Esophagus squamous epithelium (tissue), 4 donors: ENCODE data around the gene LDLRAP1.

ENCODE experiments used
- POLR2A ChIP-seq, 4 donors: fragments of 450-650 bp; IDR thresholded peaks; one replicate each; pipeline ENCODE4 v1.6.1; 2017; ENCODE audit warnings: antibody characterized with exemption in 4 of 4, mild to moderate bottlenecking in 4 of 4, moderate library complexity in 3 of 4
- TF ChIP-seq, protein P1 (sequence below), 6 experiments: fragments of 450-650 bp in 4 of 6; fragments of 200-600 bp in 2 of 6; sonication (generic) in 2 of 6; IDR thresholded peaks; one replicate each; pipeline ENCODE4 v1.5.1; 2016 to 2019; ENCODE audit warnings: antibody characterized with exemption in 6 of 6, mild to moderate bottlenecking in 4 of 6, moderate library complexity in 4 of 6

GRCh38 chr1:25502957-25503356 lies 40.4 kb upstream of the LDLRAP1 start:
- TF ChIP-seq, protein P1, sequence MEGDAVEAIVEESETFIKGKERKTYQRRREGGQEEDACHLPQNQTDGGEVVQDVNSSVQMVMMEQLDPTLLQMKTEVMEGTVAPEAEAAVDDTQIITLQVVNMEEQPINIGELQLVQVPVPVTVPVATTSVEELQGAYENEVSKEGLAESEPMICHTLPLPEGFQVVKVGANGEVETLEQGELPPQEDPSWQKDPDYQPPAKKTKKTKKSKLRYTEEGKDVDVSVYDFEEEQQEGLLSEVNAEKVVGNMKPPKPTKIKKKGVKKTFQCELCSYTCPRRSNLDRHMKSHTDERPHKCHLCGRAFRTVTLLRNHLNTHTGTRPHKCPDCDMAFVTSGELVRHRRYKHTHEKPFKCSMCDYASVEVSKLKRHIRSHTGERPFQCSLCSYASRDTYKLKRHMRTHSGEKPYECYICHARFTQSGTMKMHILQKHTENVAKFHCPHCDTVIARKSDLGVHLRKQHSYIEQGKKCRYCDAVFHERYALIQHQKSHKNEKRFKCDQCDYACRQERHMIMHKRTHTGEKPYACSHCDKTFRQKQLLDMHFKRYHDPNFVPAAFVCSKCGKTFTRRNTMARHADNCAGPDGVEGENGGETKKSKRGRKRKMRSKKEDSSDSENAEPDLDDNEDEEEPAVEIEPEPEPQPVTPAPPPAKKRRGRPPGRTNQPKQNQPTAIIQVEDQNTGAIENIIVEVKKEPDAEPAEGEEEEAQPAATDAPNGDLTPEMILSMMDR (IDR thresholded peaks at IDR 0.05) = no peak
- no peak for TF ChIP-seq POLR2A (IDR thresholded peaks at IDR 0.05)
